Transverse colon (tissue), 4 donors: ENCODE measurements around the gene TNRC18. TPM values are rescaled to one million over a fixed set of nuclear protein-coding genes. Genes with fewer than 3 reads are reported as not detected.

Experiments
- DNase-seq: peaks from one replicate; pipeline ENCODE4 v3.0.0-alpha.2; 2019
- H3K27ac ChIP-seq, 4 donors: fragments of 200-600 bp; sonication (generic); 2 replicates each; pipeline ENCODE4 v1.5.1; 2016 to 2018; ENCODE audit warnings: inconsistent platforms in 4 of 4
- H3K27me3 ChIP-seq: fragments of 200-600 bp; sonication (generic); 2 replicates; pipeline ENCODE4 v1.5.1; 2017; ENCODE audit warnings: inconsistent platforms
- H3K36me3 ChIP-seq, 4 donors: fragments of 200-600 bp; sonication (generic); 2 replicates each; pipeline ENCODE4 v1.5.1; 2017 to 2019; ENCODE audit warnings: inconsistent platforms in 4 of 4
- H3K4me1 ChIP-seq, 4 donors: fragments of 200-600 bp; sonication (generic); 2 replicates each; pipeline ENCODE4 v1.5.1; 2017 to 2020; ENCODE audit warnings: inconsistent platforms in 4 of 4
- H3K4me3 ChIP-seq, 4 donors: fragments of 200-600 bp; sonication (generic); 1 replicate in 1 of 4; 2 replicates in 3 of 4; pipeline versions ENCODE4 v1.5.1 to v1.6.1; 2017 to 2019; ENCODE audit warnings: inconsistent platforms in 4 of 4
- H3K9me3 ChIP-seq, 2 donors: fragments of 200-600 bp; sonication (generic); 2 replicates each; pipeline ENCODE4 v1.5.1; 2017 to 2019; ENCODE audit warnings: inconsistent platforms in 2 of 2
- CTCF ChIP-seq, 5 experiments: fragments of 200-600 bp in 3 of 5; fragments of 450-650 bp in 2 of 5; sonication (generic) in 3 of 5; IDR thresholded peaks; 1 replicate in 2 of 5; 2 replicates in 3 of 5; pipeline ENCODE4 v1.5.1; 2016 to 2017; ENCODE audit warnings: antibody characterized with exemption in 5 of 5, inconsistent platforms in 3 of 5, mild to moderate bottlenecking in 2 of 5, moderate library complexity in 1 of 5
- EP300 ChIP-seq: sonication (generic); formaldehyde crosslinking; IDR thresholded peaks from one replicate; pipeline ENCODE4 v1.6.1; 2017; ENCODE audit warnings: antibody characterized with exemption, low read depth
- POLR2A ChIP-seq: fragments of 450-650 bp; IDR thresholded peaks from one replicate; pipeline ENCODE4 v1.6.1; 2016; ENCODE audit warnings: antibody characterized with exemption, mild to moderate bottlenecking, moderate library complexity
- POLR2AphosphoS5 ChIP-seq, 3 donors: sonication (generic); formaldehyde crosslinking; IDR thresholded peaks; one replicate each; pipeline ENCODE4 v1.6.1; 2016; ENCODE audit warnings: antibody characterized with exemption in 3 of 3
- WGBS, 2 donors: methylation state at CpG; one replicate each; pipeline ENCODE4 v1.1.5; 2018; ENCODE audit warnings: low coverage in 1 of 2; 5-methylcytosine and 5-hydroxymethylcytosine counted together
- in situ Hi-C, 4 donors: fragments of 200-750 bp; cut with MboI; loops; one replicate each; pipeline versions ENCODE4 v1.15.0 to v1.15.1; 2017; ENCODE audit warnings: low sequenced_read_pairs in 3 of 4, low pct_ligation_motif_present in 1 of 4, low pct_unique_long_range_greater_than_20kb in 1 of 4
- intact Hi-C: fragments of 100-400 bp; cut with DNase I; formaldehyde crosslinking; loops from one replicate; pipeline ENCODE4 v1.15.1; 2023; ENCODE audit warnings: low total_unique reads
- total RNA-seq, 4 donors: library from RNA; depleted of rRNA; stranded (reverse); fragments of >200 nt; gene quantifications; one replicate each; pipeline ENCODE4 v1.1.0, GENCODE V29; 2016

Gene TNRC18
- total RNA-seq, 4 donors from 2014 or later, result 91.2 to 430 (median 175) TPM

GRCh38 chr7:5356751-5357119, 66.9 kb downstream of the TNRC18 start:
- H3K27ac ChIP-seq, result peak overlapping the region in 3 of 4 donors; percentile 8 to 68 (median 65)
- in situ Hi-C loops (loop anchor here in 1 of 4 donors (25.0 kb wide), 1 partner anchor 106 kb away; no protein-coding TSS in a partner anchor), intact Hi-C loops (no loop called here)
- H3K4me3 ChIP-seq, result no peak overlapping the region
- 87 to 92% methylated on average over 8 to 16 of the region's 16 CpGs for WGBS, 2 donors
- H3K36me3 ChIP-seq, result peaks cover 0 to 44% (median 19%) of the 10 kb centered on the region in 4 donors
- H3K4me1 ChIP-seq, result peaks cover 13 to 38% (median 31%) of the 10 kb centered on the region in 4 donors
- no peak for DNase-seq
- no peaks in the 10 kb centered on the region for H3K27me3 ChIP-seq
- H3K9me3 ChIP-seq, result no peaks in the 10 kb centered on the region
- TF ChIP-seq CTCF (IDR thresholded peaks at IDR 0.05) (no peak), POLR2AphosphoS5 (IDR thresholded peaks at IDR 0.05) (no peak), EP300 (no peak), POLR2A (no peak)

DNA sequence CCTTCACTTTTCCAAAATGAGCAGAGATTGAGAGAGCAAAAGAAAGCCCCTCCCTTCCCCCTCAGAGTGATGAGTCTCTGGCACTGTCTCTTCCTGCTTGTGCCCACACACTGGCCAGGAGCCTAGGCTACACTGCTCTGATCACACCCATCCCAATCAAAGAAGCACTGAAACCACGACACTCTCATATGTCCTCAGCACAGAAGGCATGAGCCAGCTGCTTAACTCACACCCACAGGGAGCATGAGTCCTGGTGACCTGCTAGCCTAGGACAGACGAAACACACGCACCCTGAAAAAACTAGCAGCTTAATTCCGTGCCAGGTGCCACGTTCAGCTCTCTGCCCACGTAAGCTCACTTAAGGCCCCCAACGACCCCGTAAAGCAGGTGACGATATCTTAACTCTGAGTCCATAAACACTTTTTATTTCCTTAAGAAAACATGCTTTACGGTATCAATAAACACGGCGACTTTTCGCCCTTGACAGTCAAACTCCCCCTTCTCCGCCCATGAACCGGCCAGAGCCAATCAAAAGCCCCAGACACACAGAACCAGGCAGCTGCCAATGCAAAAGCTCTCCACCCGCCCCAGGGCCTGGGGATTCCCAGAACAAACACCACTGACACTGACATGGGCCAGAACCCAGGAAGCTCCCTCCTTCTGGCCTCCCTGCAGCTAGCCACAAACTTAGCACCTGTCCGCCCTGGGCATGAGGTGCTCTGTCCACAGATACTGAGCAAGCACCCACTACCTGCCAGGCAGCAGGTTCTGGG, 69.0 kb downstream of the TNRC18 start:
- in situ Hi-C loops, result loop anchor here in 1 of 4 donors (25.0 kb wide), 1 partner anchor 108 kb away; no protein-coding TSS in a partner anchor
- intact Hi-C loops, result no loop called here

GRCh38 chr7:5352440-5353010, 71.1 kb downstream of the TNRC18 start:
- peaks cover 17 to 34% (median 27%) of the 10 kb centered on the region in 4 donors for H3K4me1 ChIP-seq
- intact Hi-C loops, result no loop called here
- 93% methylated on average over 19 of the region's 19 CpGs; no CpG with 5 or more reads in 1 of the 2 donors for WGBS, 2 donors

More for the DNA sequence above, 69.0 kb downstream of the TNRC18 start:
- peak; percentile 81 for DNase-seq
- H3K27ac ChIP-seq, result peak overlapping the region; percentile 73 to 82 (median 76)
- no peak for TF ChIP-seq CTCF (IDR thresholded peaks at IDR 0.05)
- TF ChIP-seq POLR2A, result no peak
- TF ChIP-seq POLR2AphosphoS5 (IDR thresholded peaks at IDR 0.05), result peak; percentile 59 to 81 (median 70)
- TF ChIP-seq EP300, result no peak
- H3K36me3 ChIP-seq, result peaks cover 0 to 36% (median 15%) of the 10 kb centered on the region in 4 donors
- no peaks in the 10 kb centered on the region for H3K27me3 ChIP-seq
- peak overlapping the region in 1 of 4 donors; percentile 6 for H3K4me3 ChIP-seq
- H3K4me1 ChIP-seq, result peaks cover 13 to 30% (median 27%) of the 10 kb centered on the region in 4 donors
- H3K9me3 ChIP-seq, result no peaks in the 10 kb centered on the region
- WGBS, 2 donors, result 37 to 39% methylated on average over 6 to 17 of the region's 17 CpGs

More at GRCh38 chr7:5352440-5353010, 71.1 kb downstream of the TNRC18 start:
- TF ChIP-seq POLR2A, result no peak
- TF ChIP-seq EP300, result no peak
- TF ChIP-seq CTCF (IDR thresholded peaks at IDR 0.05), result no peak
- no peak for TF ChIP-seq POLR2AphosphoS5 (IDR thresholded peaks at IDR 0.05)
- peaks cover 0 to 20% (median 6%) of the 10 kb centered on the region in 4 donors for H3K36me3 ChIP-seq
- H3K4me3 ChIP-seq, result no peak overlapping the region
- H3K27me3 ChIP-seq, result no peaks in the 10 kb centered on the region
- no peak for DNase-seq
- H3K27ac ChIP-seq, result peak overlapping the region in 2 of 4 donors; percentile 73 to 74
- H3K9me3 ChIP-seq, result no peaks in the 10 kb centered on the region
- in situ Hi-C loops, result loop anchor here in 1 of 4 donors (25.0 kb wide), 1 partner anchor 110 kb away; no protein-coding TSS in a partner anchor
